ENCODE results near the gene MTHFD1L. TPM values are rescaled to one million over a fixed set of nuclear protein-coding genes. Genes with fewer than 3 reads are reported as not detected.
A peak's percentile ranks its signal among the peaks of the same experiment; 100 is the strongest.
"Not testable (repeated sequence)": the region's sequence is repeated elsewhere in the genome, so short reads cannot be mapped to it uniquely, and the experiment has no call there.

The MTHFD1L gene
- total and polyA plus RNA-seq, 3 donors from 2014 or later, result 23.4 to 35.3 (median 29.5) TPM

- Histone ChIP-seq H3K36me3 (ENCODE audit: low read depth, missing control alignments) (no peaks in the 10 kb centered on the region), H3K27me3 (no peaks in the 10 kb centered on the region), H3K27ac (no peak overlapping the region), H3K4me1 (no peaks in the 10 kb centered on the region), H3K9me3 (no peaks in the 10 kb centered on the region), H3K4me3 (no peak overlapping the region)
- 93 to 98% methylated on average over 5 of the region's 5 CpGs for WGBS, 2 donors
- no peak for DNase-seq
- intact Hi-C loops (cut with DNase I; ENCODE audit: low total_unique reads), result no loop called here
- TF ChIP-seq POLR2A (IDR thresholded peaks at IDR 0.05) (no peak), CTCF (IDR thresholded peaks at IDR 0.05) (no peak)
Measured at GRCh38 chr6:151113641-151114040, 248.1 kb downstream of the MTHFD1L start.

- Histone ChIP-seq H3K36me3 (ENCODE audit: low read depth, missing control alignments) (no peaks in the 10 kb centered on the region), H3K4me3 (no peak overlapping the region), H3K4me1 (no peaks in the 10 kb centered on the region), H3K27ac (no peak overlapping the region), H3K27me3 (no peaks in the 10 kb centered on the region), H3K9me3 (no peaks in the 10 kb centered on the region)
- 68 to 76% methylated on average over 8 of the region's 8 CpGs for WGBS, 2 donors
- no peak for TF ChIP-seq CTCF (IDR thresholded peaks at IDR 0.05)
- TF ChIP-seq POLR2A (IDR thresholded peaks at IDR 0.05), result no peak
- no peak for DNase-seq
- intact Hi-C loops (cut with DNase I; ENCODE audit: low total_unique reads), result no loop called here
Measured at GRCh38 chr6:151118461-151119123, 253.1 kb downstream of the MTHFD1L start.

GRCh38 chr6:151119823-151120524, 254.5 kb downstream of the MTHFD1L start:
- no peaks in the 10 kb centered on the region for H3K9me3 ChIP-seq
- no peak for DNase-seq
- no peaks in the 10 kb centered on the region for H3K36me3 ChIP-seq (ENCODE audit: low read depth, missing control alignments)
- TF ChIP-seq CTCF (IDR thresholded peaks at IDR 0.05), result no peak
- TF ChIP-seq POLR2A (IDR thresholded peaks at IDR 0.05), result no peak
- no peak overlapping the region for H3K27ac ChIP-seq
- H3K27me3 ChIP-seq, result no peaks in the 10 kb centered on the region
- intact Hi-C loops (cut with DNase I; ENCODE audit: low total_unique reads), result no loop called here
- WGBS, 2 donors, result 78% methylated on average over 11 of the region's 11 CpGs
- H3K4me3 ChIP-seq, result no peak overlapping the region
- H3K4me1 ChIP-seq, result no peaks in the 10 kb centered on the region

- WGBS, 2 donors, result 82 to 93% methylated on average over 1 of the region's 1 CpG
- DNase-seq, result peak; percentile 57
- Histone ChIP-seq H3K36me3 (ENCODE audit: low read depth, missing control alignments) (no peaks in the 10 kb centered on the region), H3K27ac (no peak overlapping the region), H3K4me3 (no peak overlapping the region), H3K9me3 (no peaks in the 10 kb centered on the region), H3K4me1 (no peaks in the 10 kb centered on the region), H3K27me3 (no peaks in the 10 kb centered on the region)
- intact Hi-C loops (cut with DNase I; ENCODE audit: low total_unique reads), result no loop called here
- TF ChIP-seq POLR2A (IDR thresholded peaks at IDR 0.05) (no peak), CTCF (IDR thresholded peaks at IDR 0.05) (no peak)
Measured at GRCh38 chr6:151121900-151122299, 256.4 kb downstream of the MTHFD1L start.

- H3K36me3 ChIP-seq (ENCODE audit: low read depth, missing control alignments); H3K4me3 ChIP-seq; intact Hi-C loops (cut with DNase I; ENCODE audit: low total_unique reads); DNase-seq; H3K27me3 ChIP-seq; H3K27ac ChIP-seq; H3K9me3 ChIP-seq; H3K4me1 ChIP-seq: not testable (repeated sequence)
- 93 to 95% methylated on average over 8 of the region's 8 CpGs for WGBS, 2 donors
Measured at GRCh38 chr6:151123641-151124040, 258.1 kb downstream of the MTHFD1L start.

- H3K27me3 ChIP-seq; intact Hi-C loops (cut with DNase I; ENCODE audit: low total_unique reads); H3K27ac ChIP-seq; H3K9me3 ChIP-seq; H3K4me3 ChIP-seq; DNase-seq; H3K36me3 ChIP-seq (ENCODE audit: low read depth, missing control alignments); H3K4me1 ChIP-seq: not testable (repeated sequence)
- WGBS, 2 donors, result 69 to 77% methylated on average over 2 of the region's 2 CpGs
Measured at GRCh38 chr6:151125242-151125641, 259.7 kb downstream of the MTHFD1L start.

GRCh38 chr6:151125651-151126416, 260.3 kb downstream of the MTHFD1L start:
- H3K36me3 ChIP-seq (ENCODE audit: low read depth, missing control alignments); intact Hi-C loops (cut with DNase I; ENCODE audit: low total_unique reads); H3K9me3 ChIP-seq; H3K27me3 ChIP-seq; DNase-seq; H3K4me3 ChIP-seq; H3K4me1 ChIP-seq; H3K27ac ChIP-seq: not testable (repeated sequence)
- WGBS, 2 donors, result 81 to 85% methylated on average over 6 of the region's 6 CpGs

GRCh38 chr6:151126417-151126724, 260.9 kb downstream of the MTHFD1L start:
- intact Hi-C loops (cut with DNase I; ENCODE audit: low total_unique reads); H3K9me3 ChIP-seq; DNase-seq; H3K27ac ChIP-seq; H3K4me3 ChIP-seq; H3K4me1 ChIP-seq; H3K27me3 ChIP-seq; H3K36me3 ChIP-seq (ENCODE audit: low read depth, missing control alignments): not testable (repeated sequence)
- WGBS, 2 donors, result 84 to 95% methylated on average over 4 of the region's 4 CpGs
